ENCODE results near the gene ZCWPW2.

ZCWPW2 gene

DNA sequence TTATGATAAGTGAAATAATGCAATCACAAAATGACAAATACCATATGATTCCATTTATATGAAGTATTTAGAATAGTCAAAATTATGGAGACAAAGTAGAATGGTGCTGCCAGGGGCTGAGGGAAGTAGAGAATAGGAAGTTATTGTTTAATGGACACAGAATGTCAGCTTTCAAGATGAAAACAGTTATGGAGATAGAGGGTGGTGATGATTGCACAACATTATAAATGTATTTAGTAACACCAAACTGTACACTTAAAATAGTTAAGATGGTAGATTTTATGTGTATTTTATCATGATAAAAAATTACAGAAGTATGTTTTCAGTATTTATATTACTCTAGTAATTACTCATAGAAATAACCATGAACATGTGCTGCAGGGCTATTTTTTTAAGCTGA, 100.9 kb downstream of the ZCWPW2 start:
- TF ChIP-seq, protein P1, sequence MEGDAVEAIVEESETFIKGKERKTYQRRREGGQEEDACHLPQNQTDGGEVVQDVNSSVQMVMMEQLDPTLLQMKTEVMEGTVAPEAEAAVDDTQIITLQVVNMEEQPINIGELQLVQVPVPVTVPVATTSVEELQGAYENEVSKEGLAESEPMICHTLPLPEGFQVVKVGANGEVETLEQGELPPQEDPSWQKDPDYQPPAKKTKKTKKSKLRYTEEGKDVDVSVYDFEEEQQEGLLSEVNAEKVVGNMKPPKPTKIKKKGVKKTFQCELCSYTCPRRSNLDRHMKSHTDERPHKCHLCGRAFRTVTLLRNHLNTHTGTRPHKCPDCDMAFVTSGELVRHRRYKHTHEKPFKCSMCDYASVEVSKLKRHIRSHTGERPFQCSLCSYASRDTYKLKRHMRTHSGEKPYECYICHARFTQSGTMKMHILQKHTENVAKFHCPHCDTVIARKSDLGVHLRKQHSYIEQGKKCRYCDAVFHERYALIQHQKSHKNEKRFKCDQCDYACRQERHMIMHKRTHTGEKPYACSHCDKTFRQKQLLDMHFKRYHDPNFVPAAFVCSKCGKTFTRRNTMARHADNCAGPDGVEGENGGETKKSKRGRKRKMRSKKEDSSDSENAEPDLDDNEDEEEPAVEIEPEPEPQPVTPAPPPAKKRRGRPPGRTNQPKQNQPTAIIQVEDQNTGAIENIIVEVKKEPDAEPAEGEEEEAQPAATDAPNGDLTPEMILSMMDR (IDR thresholded peaks at IDR 0.05; ENCODE audit: control insufficient read depth, insufficient read depth, low read depth, low read length, missing control alignments), result no peak
- no peak overlapping the region for H3K4me3 ChIP-seq (ENCODE audit: control insufficient read depth, low read depth, low read length)
- DNase-seq (ENCODE audit: low read depth), result no peak

DNA sequence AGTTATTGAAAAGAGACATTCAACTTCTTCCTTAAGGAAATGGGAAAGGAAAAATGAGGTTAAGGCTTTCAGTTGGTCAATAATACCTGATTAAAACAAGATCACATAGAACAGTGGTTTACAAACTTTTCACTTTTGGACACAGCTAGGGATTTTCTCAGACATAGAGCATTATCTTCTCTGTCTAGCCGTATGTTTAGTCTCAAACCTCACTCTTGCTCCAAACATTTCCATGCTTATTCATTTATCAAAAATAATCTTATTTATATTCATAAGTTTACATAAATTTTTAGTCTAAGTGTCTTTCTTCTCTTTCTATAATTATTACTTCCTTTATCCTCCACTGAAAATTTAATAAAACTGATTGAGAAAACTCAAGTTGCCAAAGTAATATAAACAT, 114.3 kb downstream of the ZCWPW2 start:
- TF ChIP-seq, protein P1 (IDR thresholded peaks at IDR 0.05; ENCODE audit: control insufficient read depth, insufficient read depth, low read depth, low read length, missing control alignments), result no peak
- no peak for DNase-seq (ENCODE audit: low read depth)
- H3K4me3 ChIP-seq (ENCODE audit: control insufficient read depth, low read depth, low read length), result no peak overlapping the region

GRCh38 chr3:28467414-28467813, 118.9 kb downstream of the ZCWPW2 start:
- H3K4me3 ChIP-seq (ENCODE audit: control insufficient read depth, low read depth, low read length), result no peak overlapping the region
- TF ChIP-seq, protein P1 (IDR thresholded peaks at IDR 0.05; ENCODE audit: control insufficient read depth, insufficient read depth, low read depth, low read length, missing control alignments), result no peak
- DNase-seq (ENCODE audit: low read depth), result no peak

DNA sequence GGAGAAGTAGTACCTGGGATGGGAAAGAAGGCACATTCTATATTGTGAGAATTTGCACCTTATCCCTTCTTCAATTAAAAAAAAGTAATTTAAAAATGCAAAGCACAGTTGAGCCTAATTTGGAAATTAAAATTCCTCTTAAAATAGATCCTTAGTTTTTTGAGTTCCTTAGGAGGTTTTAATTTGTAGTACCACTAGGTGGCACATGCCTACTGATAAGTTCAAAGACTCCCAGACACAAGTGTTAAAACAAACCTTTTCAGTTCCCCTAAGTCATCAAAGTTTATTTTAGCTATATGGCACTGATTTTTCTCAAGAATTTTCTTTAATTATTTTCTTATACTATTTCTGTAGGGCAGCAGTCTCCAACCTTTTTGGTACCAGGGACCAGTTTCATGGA, 127.7 kb downstream of the ZCWPW2 start:
- H3K4me3 ChIP-seq (ENCODE audit: control insufficient read depth, low read depth, low read length), result no peak overlapping the region
- TF ChIP-seq, protein P1 (IDR thresholded peaks at IDR 0.05; ENCODE audit: control insufficient read depth, insufficient read depth, low read depth, low read length, missing control alignments), result peak; percentile 56
- peak; percentile 38 for DNase-seq (ENCODE audit: low read depth)

DNA sequence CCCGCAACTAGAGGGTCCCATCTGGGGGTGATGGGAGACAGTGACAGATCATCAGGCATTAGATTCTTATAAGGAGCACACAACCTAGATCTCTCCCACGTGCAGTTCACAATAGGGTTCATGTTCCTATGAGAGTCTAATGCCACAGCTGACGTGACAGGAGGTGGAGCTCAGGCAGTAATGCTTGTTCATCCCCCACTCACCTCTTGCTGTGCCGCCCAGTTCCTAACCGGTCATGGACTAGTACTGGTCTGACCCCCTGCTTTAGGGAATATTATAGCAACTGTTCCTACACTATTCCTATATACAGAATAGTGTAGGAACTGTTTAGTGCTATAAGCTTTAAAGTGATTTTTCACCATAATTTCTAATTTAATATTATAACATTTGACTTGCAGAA, 128.2 kb downstream of the ZCWPW2 start:
- no peak for DNase-seq (ENCODE audit: low read depth)
- TF ChIP-seq, protein P1 (IDR thresholded peaks at IDR 0.05; ENCODE audit: control insufficient read depth, insufficient read depth, low read depth, low read length, missing control alignments), result no peak
- no peak overlapping the region for H3K4me3 ChIP-seq (ENCODE audit: control insufficient read depth, low read depth, low read length)

DNA sequence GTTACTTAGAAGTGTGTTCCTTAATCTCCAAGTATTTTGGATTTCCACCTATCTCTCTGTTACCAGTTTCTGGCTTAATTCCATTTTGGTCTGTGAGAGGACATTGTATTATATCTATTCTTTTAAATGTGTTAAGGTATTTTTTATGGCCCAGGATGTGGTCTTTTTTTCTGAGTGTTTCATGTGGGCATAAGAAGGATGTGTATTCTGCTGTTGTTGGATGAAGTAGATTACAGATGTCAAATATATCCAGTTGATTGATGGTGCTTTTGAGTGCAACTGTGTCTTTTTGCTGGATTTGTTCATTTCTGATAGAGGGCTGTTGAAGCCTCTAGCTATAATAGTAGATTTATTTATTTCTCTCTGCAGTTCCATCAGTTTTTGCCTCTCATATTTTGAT, 136.6 kb downstream of the ZCWPW2 start:
- TF ChIP-seq, protein P1 (IDR thresholded peaks at IDR 0.05; ENCODE audit: control insufficient read depth, insufficient read depth, low read depth, low read length, missing control alignments), result no peak
- DNase-seq (ENCODE audit: low read depth), result no peak
- H3K4me3 ChIP-seq (ENCODE audit: control insufficient read depth, low read depth, low read length), result no peak overlapping the region

DNA sequence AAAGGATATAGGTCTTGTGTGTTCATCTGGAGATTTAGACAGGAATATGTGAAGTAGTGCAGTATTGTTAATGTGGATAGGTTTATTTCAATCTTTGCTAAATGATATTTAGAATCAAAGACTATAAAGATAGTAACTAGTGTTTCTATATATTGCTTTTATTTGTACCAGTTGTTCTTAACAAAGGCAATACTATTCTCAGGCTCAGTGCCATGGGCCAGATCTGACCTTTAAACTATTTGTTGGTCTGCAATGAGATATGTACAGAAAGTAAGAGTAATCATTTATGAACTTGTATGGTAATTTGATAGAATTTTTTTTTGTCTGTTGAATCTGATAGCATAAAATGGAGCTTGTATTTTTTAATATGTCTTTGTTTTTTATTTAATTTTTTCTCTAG, 146.8 kb downstream of the ZCWPW2 start:
- no peak for DNase-seq (ENCODE audit: low read depth)
- no peak overlapping the region for H3K4me3 ChIP-seq (ENCODE audit: control insufficient read depth, low read depth, low read length)
- TF ChIP-seq, protein P1 (IDR thresholded peaks at IDR 0.05; ENCODE audit: control insufficient read depth, insufficient read depth, low read depth, low read length, missing control alignments), result no peak
